A549 (cell line): Measurements from ENCODE around the gene LACTB.

Experiments used
- CTCF ChIP-seq: fragments of >200 bp; sonication (Bioruptor Twin); formaldehyde crosslinking; IDR thresholded peaks from 3 replicates; pipeline ENCODE4 v1.5.1; 2016
- KDM1A ChIP-seq: fragments of 200-600 bp; sonication (generic); IDR thresholded peaks from 2 replicates; pipeline ENCODE4 v1.6.1; 2016; ENCODE audit warnings: low read depth, mild to moderate bottlenecking
- MYC ChIP-seq: IDR thresholded peaks from 2 replicates; pipeline ENCODE4 v1.6.1; 2012; ENCODE audit warnings: mild to moderate bottlenecking, inconsistent platforms, low read length, improper control_type of control experiment, borderline replicate concordance
- PBX3 ChIP-seq: IDR thresholded peaks from 2 replicates; pipeline ENCODE4 v1.6.1; 2012
- POLR2A ChIP-seq: IDR thresholded peaks from 2 replicates; pipeline ENCODE4 v1.6.1; 2012; ENCODE audit warnings: mild to moderate bottlenecking, low read length
- REST ChIP-seq: fragments of 200-600 bp; sonication (generic); IDR thresholded peaks from 2 replicates; pipeline ENCODE4 v1.6.1; 2016; ENCODE audit warnings: antibody characterized with exemption, mild to moderate bottlenecking, moderate library complexity
- SMC3 ChIP-seq: fragments of >200 bp; sonication (Bioruptor Twin); formaldehyde crosslinking; IDR thresholded peaks from 3 replicates; pipeline ENCODE4 v1.6.1; 2018; ENCODE audit warnings: inconsistent platforms

- TF ChIP-seq CTCF (no peak), POLR2A (no peak), REST (no peak), KDM1A (no peak), PBX3 (no peak), SMC3 (no peak), MYC (no peak)
Measured at GRCh38 chr15:63136742-63137141, 15.1 kb downstream of the LACTB start.
